ENCODE data around the gene GSTK1.
"Not testable (repeated sequence)": the region's sequence is repeated elsewhere in the genome, so short reads cannot be mapped to it uniquely, and the experiment has no call there.

Gene GSTK1

GRCh38 chr7:143263266-143264195 is at the start of gene GSTK1:
Gene GSTK1 (plus strand): TSS chr7:143263441. CDS start chr7:143263514, 73 bp downstream.
- no peak for TF ChIP-seq CTCF (IDR thresholded peaks at IDR 0.05; ENCODE audit: low read depth, low read length, missing control alignments)
- peak within 1 kb of the TSS; percentile 72 for H3K4me3 ChIP-seq (ENCODE audit: low read depth, low read length)
- no peak for DNase-seq (ENCODE audit: low read depth)
- in situ Hi-C loops (cut with HindIII; ENCODE audit: low sequenced_read_pairs): no loop called here

DNA sequence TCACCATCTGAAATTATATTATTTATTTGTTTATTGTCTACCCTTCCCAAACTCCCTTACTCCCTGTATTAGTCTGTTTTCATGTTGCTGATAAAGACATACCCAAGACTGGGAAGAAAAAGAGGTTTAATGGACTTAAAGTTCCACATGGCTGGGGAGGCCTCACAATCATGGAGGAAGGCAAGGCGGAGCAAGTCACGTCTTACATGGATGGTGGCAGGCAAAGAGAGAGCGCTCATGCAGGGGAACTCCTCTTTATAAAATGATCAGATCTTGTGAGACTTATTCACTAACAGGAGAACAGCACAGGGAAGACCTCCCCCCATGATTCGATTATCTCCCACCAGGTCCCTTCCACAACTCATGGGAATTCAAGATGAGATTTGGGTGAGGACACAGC is 49.8 kb upstream of the GSTK1 start:
- H3K4me3 ChIP-seq (ENCODE audit: low read depth, low read length); in situ Hi-C loops (cut with HindIII; ENCODE audit: low sequenced_read_pairs); DNase-seq (ENCODE audit: low read depth): not testable (repeated sequence)

DNA sequence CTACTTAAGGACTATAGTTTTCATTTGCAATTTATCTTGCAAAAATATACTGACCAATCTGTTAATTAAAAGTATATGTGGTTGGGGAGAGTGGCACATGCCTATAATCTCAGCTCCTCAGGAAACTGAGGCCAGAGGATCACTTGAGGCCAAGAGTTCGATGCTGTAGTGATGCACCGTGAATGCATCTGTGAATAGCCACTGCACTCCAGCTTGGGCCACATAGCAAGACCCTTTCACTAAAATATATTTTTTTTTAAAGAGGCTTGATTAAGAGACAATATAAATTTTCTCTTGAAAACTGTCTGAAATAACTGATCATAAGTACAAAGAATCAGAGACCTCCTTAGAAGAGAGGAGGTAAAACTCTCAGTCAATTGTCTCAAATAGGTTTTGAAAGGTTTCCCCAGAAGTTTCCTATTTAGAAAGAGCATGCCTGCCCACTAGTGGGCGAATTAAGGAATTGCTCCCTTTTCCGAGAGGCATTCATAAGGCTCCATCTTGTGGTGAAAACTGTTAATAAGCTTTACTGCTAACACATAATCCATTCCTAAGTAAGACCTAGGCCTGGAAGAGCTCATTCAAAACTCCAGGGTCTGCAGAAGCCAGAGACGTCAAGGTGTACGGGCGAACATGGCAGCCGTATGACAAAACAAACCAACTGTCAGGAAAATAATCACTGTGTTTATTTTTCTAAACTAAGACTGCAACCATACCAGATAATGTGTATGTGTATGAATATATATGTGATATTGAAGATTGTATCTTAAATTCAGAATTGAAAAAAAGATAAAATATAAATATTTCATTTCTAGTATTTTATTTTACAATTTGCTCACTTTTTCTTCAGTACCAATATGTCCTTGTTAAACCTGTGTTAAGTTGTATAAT is 48.2 kb upstream of the GSTK1 start:
- TF ChIP-seq CTCF (IDR thresholded peaks at IDR 0.05; ENCODE audit: low read depth, low read length, missing control alignments): peak; percentile 99
- peak; percentile 81 for DNase-seq (ENCODE audit: low read depth)
- H3K4me3 ChIP-seq (ENCODE audit: low read depth, low read length): no peak overlapping the region
- in situ Hi-C loops (cut with HindIII; ENCODE audit: low sequenced_read_pairs): loop anchor here (5.0 kb wide), 1 partner anchor 203 kb away; no protein-coding TSS in a partner anchor

- no peak for DNase-seq (ENCODE audit: low read depth)
- TF ChIP-seq CTCF (IDR thresholded peaks at IDR 0.05; ENCODE audit: low read depth, low read length, missing control alignments): no peak
- no peak overlapping the region for H3K4me3 ChIP-seq (ENCODE audit: low read depth, low read length)
- in situ Hi-C loops (cut with HindIII; ENCODE audit: low sequenced_read_pairs): loop anchor here (5.0 kb wide), 1 partner anchor 204 kb away; no protein-coding TSS in a partner anchor
These were observed 47.1 kb upstream of the GSTK1 start for GRCh38 chr7:143216151-143216550.

DNA sequence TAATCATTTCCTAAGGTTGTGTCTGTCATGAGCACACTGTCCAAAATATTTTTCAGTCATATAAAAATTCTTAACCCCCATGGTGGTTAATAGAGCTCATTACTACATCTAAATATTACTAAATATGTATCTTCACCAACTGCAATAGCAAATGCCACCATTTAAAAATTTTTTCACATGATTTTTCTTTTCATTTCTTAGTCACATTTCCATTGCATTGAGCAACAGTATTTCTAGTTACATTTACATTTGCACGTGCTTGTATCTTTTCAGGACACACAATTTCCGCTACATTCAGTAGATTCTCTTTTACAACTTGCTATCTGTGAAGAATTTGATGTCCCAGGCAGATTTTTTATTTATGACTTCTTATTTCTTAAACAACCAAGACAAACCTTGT is 46.6 kb upstream of the GSTK1 start:
- DNase-seq (ENCODE audit: low read depth): no peak
- no peak for TF ChIP-seq CTCF (IDR thresholded peaks at IDR 0.05; ENCODE audit: low read depth, low read length, missing control alignments)
- in situ Hi-C loops (cut with HindIII; ENCODE audit: low sequenced_read_pairs): loop anchor here (5.0 kb wide), 1 partner anchor 204 kb away; no protein-coding TSS in a partner anchor
- no peak overlapping the region for H3K4me3 ChIP-seq (ENCODE audit: low read depth, low read length)

- in situ Hi-C loops (cut with HindIII; ENCODE audit: low sequenced_read_pairs): loop anchor here (5.0 kb wide), 1 partner anchor 206 kb away; no protein-coding TSS in a partner anchor
- no peak for TF ChIP-seq CTCF (IDR thresholded peaks at IDR 0.05; ENCODE audit: low read depth, low read length, missing control alignments)
- H3K4me3 ChIP-seq (ENCODE audit: low read depth, low read length): no peak overlapping the region
- DNase-seq (ENCODE audit: low read depth): no peak
These were observed 45.4 kb upstream of the GSTK1 start for GRCh38 chr7:143217806-143218205.

Measured in astrocyte of the cerebellum (primary cell).